ACHN (cell line): ENCODE measurements around the gene TFEB.

Experiments used
- DNase-seq: peaks from one replicate; pipeline ENCODE4 v3.0.0-alpha.2; 2015
- in situ Hi-C: cut with HindIII; loops from 2 replicates; pipeline ENCODE4 v1.10.0; 2017; ENCODE audit warnings: low sequenced_read_pairs, low pct_ligation_motif_present, low pct_unique_long_range_greater_than_20kb

TFEB gene

GRCh38 chr6:41699063-41699462, 36.3 kb downstream of the TFEB start:
- in situ Hi-C loops = no loop called here

GRCh38 chr6:41697861-41698781, 37.3 kb downstream of the TFEB start:
- in situ Hi-C loops = no loop called here
- DNase-seq = no peak

More at GRCh38 chr6:41699063-41699462, 36.3 kb downstream of the TFEB start:
- no peak for DNase-seq

DNA sequence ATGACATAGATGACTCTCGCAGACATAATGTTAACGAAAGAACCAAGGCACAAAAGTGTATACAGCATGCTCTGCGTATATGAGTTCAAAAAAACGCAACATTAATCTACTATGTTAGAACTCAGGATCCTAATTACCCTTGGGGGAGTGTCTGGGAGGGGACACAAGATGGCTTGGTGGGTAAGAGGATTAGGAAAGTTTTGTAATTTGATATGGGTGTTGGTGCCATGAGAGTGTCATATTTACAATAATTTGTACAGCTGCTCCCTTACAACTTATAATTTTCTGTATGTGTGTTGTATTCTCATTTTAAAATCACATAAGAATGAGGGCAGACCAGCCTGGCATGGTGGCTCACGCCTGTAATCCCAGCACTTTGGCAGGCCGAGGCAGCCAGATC, 38.6 kb downstream of the TFEB start:
- no peak for DNase-seq
- in situ Hi-C loops = no loop called here

DNA sequence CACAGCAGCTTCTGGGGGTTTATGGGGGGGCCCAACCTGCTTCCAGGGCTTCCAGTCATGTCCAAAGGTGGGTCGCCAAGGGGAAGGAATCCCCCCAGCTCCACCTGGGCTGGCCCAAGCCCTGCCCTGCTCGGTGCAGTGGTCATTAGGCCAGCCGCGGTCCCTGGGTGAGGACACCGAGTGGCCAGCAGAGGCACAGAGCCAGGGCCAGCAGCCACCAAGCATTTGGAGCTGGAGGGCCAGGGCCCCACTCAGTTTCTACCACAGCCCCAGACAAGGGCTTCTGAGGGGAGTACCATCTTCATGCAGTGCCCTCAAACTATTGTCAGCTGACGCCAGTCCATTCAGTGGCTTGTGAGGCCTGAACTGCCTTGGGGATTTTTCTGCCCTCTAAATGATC, 39.6 kb downstream of the TFEB start:
- DNase-seq = no peak
- in situ Hi-C loops = no loop called here

GRCh38 chr6:41694815-41695526, 40.4 kb downstream of the TFEB start:
- in situ Hi-C loops = no loop called here
- DNase-seq = no peak

DNA sequence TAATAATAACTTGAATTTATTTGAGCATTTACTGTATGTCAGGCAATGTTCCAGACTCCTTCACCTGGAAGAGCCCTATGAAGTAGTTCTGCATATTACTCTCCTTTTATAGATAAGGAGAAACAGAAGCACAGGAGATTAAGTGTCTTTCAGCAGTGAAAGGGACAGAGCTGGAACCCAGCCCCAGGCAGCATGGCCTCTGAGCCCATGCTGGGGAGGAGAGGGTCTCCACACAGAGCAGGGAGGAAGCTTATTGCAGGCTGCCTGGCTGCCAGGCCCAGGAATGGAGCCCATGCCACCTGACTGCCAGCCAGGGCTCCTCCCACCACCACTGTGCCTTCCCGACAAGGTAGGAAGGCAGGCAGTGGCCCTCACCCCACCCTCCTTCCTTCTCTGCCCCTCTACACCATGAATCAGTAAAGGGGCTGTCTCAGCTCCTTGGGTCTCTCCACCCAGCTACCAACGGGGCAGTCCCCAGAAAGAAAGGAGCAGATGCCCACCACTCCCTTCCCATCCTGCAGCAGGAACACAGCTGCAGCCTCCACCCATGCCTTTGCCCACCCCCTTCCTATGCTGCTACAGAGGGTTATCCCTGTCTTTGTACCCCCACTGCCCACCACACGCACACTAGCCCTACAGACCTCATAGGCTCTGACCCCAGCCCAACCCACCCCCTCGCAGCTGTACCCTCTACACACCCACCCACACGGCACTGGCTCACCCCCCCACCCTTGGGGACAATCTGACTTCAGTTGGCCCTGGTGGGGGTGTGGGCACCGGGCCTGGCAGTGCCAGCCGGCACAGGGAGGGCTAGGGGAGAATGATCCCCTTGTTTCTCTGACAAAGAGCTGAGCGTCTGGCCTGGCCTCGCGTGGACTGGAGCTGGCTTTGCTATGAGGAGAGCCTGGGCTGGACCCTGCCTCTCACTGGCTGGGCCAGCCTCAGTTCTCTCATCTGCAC, 41.8 kb downstream of the TFEB start:
- DNase-seq = no peak
- in situ Hi-C loops = no loop called here

DNA sequence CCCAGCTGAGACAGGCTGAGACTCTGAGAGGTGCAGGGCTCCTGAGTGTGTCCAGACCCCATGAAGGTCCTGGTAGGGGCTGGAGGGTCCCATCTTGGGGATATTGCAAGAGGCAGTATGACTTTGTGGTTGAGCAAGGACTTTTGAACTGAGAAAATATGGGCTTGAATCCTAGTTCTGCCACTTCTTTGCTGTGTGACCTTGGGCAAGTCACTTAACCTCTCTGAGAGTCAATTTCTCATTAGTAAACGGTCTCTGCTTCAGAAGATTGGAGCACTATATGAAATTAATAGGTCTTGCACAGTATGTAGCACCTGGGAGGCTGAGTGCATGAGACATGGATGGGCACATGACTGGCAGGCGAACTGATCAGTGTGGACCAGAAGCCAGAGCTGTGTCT, 42.7 kb downstream of the TFEB start:
- no peak for DNase-seq
- in situ Hi-C loops = no loop called here

DNA sequence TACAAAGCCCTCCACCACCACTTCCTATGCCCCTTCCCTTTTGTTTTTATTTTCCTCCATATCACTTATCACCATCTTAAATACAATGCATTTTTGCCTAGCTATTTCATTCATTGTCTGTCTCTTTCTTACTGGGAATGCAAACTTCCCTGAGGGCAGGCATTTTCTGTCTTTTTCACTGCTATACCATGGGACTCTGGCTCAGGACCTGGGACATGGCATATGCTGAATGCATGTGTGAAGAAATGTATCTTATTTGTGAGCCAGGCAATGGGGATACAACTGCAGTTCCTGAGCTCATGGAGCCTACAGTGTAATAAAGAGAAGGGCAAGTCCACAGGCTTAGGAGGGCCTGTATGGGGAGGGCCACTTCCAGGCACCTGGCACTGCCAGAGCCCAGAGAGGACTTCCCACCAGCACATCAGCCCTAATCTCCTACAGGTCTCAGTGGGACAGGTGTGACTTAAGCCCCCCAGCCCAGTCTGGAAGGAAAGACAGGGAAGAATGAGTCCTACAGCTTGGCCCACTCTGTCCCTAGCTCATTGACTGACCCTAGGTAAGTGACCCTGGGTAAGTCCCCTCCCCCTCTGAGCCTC, 43.2 kb downstream of the TFEB start:
- no peak for DNase-seq
- in situ Hi-C loops = no loop called here

GRCh38 chr6:41691426-41692079, 43.9 kb downstream of the TFEB start:
- DNase-seq = no peak
- in situ Hi-C loops = no loop called here

GRCh38 chr6:41690541-41691330, 44.7 kb downstream of the TFEB start:
- in situ Hi-C loops = no loop called here
- DNase-seq = no peak

- in situ Hi-C loops = no loop called here
- DNase-seq = no peak
Observed at GRCh38 chr6:41689171-41690008, 46.0 kb downstream of the TFEB start.

DNA sequence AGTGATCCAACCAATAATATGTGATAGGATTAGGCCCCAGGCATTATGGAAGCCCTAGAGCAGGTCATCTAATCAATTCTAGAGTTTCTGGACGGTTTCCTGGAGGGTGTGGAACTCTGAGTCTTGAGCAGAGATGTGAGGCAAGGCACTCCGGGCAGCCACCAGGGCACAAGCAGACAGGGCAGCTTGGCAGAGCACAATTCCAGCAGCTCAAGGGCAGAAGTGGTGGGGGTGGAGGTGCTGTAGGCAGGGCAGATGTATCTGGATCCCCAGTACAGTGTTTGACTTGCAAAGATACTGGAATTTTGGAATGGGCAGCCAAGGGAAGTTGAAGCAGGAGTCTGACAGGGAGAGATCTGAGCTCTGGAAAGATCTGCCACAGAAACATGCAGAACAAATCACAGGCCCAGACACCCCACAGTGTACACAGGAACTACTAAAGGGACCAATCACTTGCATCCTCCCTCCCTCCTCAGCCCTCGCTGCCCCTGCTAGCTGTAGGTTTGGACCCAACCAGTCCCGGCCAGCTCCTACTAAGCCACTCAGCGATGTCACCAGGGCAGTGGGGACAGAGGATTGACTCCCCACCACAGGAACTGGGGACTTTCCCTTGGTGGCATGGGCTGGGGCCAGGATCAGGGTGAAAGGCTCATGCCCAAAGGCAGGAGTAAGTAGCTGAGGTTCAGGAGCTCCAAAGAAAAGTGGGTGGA, 47.0 kb downstream of the TFEB start:
- no peak for DNase-seq
- in situ Hi-C loops = no loop called here

DNA sequence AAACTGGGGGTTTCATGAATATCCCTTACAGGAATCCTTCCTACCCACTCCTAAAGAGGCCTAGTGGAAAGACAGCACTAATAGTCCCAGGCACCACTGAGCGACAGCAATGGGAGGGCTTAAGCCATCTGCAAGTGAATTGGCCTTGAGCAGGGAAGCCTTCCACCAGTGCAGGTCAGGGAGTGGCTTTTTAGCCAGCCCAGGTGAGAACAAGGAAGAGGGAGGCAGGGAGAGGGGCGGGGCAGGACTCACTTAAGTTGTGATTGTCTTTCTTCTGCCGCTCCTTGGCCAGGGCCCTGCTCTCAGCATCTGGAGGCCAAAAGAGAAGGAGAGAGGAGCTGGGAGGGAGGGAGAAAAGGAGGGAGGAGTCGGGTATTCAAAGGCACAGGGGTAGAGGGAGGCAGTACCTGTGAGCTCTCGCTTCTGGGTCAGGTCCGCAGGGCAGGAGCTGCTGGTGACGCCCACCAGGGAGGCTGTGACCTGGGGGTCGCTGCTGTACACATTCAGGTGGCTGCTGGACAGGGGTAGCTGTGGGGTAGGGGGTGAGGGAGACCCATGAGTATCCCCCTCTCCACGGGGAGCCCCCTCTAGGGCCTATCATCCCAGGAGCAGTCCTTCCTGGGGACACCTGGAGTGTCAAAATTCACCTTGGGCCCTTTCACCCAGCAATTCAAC, 47.8 kb downstream of the TFEB start:
- no peak for DNase-seq

GRCh38 chr6:41685641-41686380, 49.6 kb downstream of the TFEB start:
- in situ Hi-C loops = no loop called here
- DNase-seq = no peak

More for the DNA sequence above, 47.8 kb downstream of the TFEB start:
- in situ Hi-C loops = no loop called here
